HG02759 (cell line): ENCODE results near the gene OR10A6.

ENCODE experiments used
- ATAC-seq: cut with Tn5 transposase; IDR thresholded peaks from one replicate; pipeline ENCODE4 v1.9.1; 2021; ENCODE audit warnings: mild to moderate bottlenecking, moderate library complexity; ENCODE audit not compliant: unreplicated experiment

OR10A6 gene

DNA sequence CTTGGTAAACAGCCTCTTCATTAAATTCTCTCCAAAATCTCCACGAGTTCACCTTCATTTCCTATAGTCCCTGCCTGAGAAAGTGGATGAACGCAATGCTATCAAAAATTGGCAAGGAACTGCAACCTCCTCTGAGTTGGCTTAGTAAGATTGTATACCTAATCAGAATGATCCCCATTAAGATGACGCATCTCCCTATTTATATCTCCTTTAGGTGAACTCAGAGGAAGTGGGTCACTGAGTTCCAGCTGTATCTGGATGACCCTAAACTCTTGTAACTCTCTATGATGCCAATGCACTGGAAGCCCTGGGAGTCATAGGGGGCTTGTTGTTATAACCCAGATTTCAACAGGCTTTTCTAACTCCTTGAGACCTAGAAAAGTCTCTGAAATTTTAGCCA lies 48.2 kb downstream of the OR10A6 start:
- ATAC-seq, result no peak
